Psoas muscle (tissue), 8 donors: ENCODE data around the gene ATOH8. TPM values are rescaled to one million over a fixed set of nuclear protein-coding genes. Genes with fewer than 3 reads are reported as not detected.

Experiments used
- ATAC-seq, 4 donors: fragments of 200-7000 bp; cut with Tn5 transposase; one replicate each; pipeline ENCODE4 v1.9.1; 2020; ENCODE audit warnings: moderate library complexity in 3 of 4, mild to moderate bottlenecking in 2 of 4
- DNase-seq, 2 donors: peaks; one replicate each; pipeline ENCODE4 v3.0.0-alpha.2; 2020
- H3K27ac ChIP-seq: fragments of 200-600 bp; one replicate; pipeline ENCODE4 v1.8.0; 2022
- H3K27me3 ChIP-seq, 3 donors: fragments of 200-600 bp in 1 of 3; one replicate each; pipeline versions ENCODE4 v1.6.1 to v1.8.0; 2013 to 2022; ENCODE audit warnings: low read length in 2 of 3, mild to moderate bottlenecking in 2 of 3, moderate library complexity in 1 of 3; ENCODE audit not compliant: insufficient read depth in 3 of 3
- H3K36me3 ChIP-seq, 2 donors: fragments of 200-600 bp in 1 of 2; one replicate each; pipeline versions ENCODE4 v1.6.1 to v1.8.0; 2013 to 2022; ENCODE audit warnings: low read depth in 1 of 2, mild to moderate bottlenecking in 1 of 2, moderate library complexity in 1 of 2; ENCODE audit not compliant: insufficient read depth in 1 of 2
- H3K4me1 ChIP-seq: fragments of 200-600 bp; one replicate; pipeline ENCODE4 v1.8.0; 2022
- H3K4me3 ChIP-seq: fragments of 200-600 bp; one replicate; pipeline ENCODE4 v1.8.0; 2022; ENCODE audit warnings: mild to moderate bottlenecking
- H3K9me3 ChIP-seq: fragments of 200-600 bp; one replicate; pipeline ENCODE4 v1.8.0; 2022
- WGBS, 3 donors: extraction: QIAGEN DNeasy Blood & Tissue Kit; methylation state at CpG; one replicate each; pipeline versions ENCODE4 v1.1.6 to v1.1.7; 2013; 5-methylcytosine and 5-hydroxymethylcytosine counted together
- intact Hi-C, 2 donors: fragments of 100-400 bp; cut with DNase I; formaldehyde crosslinking; loops; one replicate each; pipeline versions ENCODE4 v1.11.0 to v1.14.2; 2022
- polyA plus RNA-seq, 3 donors: library from polyadenylated mRNA; stranded (reverse); fragments of 200-250 nt; gene quantifications; one replicate each; pipeline ENCODE4 v1.2.3, GENCODE V29; 2013
- total RNA-seq, 4 donors: library from RNA; stranded (reverse); fragmentation: NEBNext Ultra II Directional in 2 of 4; extraction: Animal tissue kit (Norgen Biotek cat#: 25700) in 2 of 4; gene quantifications; one replicate each; pipeline versions ENCODE4 v1.2.1 to v1.2.4, GENCODE V29; 2021 to 2023
- TF ChIP-seq, protein P1 (sequence below): fragments of 200-600 bp; IDR thresholded peaks from one replicate; pipeline ENCODE4 v1.8.0; 2022; ENCODE audit warnings: antibody characterized with exemption
- donor health status: healthy with polysubstance abuse.
- donor health status: DM: no; HTN: no; CAD: no; lungs with moderate emphysema.
- donor health status: Bipolar disorder and iron deficiency.
- donor health status: healthy.
- donor health status: DM: yes; HTN: yes; CAD: no.
- donor health status: DM: no; HTN: no; CAD: no.
- donor health status: DM: no; HTN: no; CAD: no.
- donor health status: DM: yes; HTN: yes; CAD: no.

ATOH8 gene
- total and polyA plus RNA-seq, 7 donors: 22.0 to 82.1 (median 59.4) TPM

- TF ChIP-seq, protein P1, sequence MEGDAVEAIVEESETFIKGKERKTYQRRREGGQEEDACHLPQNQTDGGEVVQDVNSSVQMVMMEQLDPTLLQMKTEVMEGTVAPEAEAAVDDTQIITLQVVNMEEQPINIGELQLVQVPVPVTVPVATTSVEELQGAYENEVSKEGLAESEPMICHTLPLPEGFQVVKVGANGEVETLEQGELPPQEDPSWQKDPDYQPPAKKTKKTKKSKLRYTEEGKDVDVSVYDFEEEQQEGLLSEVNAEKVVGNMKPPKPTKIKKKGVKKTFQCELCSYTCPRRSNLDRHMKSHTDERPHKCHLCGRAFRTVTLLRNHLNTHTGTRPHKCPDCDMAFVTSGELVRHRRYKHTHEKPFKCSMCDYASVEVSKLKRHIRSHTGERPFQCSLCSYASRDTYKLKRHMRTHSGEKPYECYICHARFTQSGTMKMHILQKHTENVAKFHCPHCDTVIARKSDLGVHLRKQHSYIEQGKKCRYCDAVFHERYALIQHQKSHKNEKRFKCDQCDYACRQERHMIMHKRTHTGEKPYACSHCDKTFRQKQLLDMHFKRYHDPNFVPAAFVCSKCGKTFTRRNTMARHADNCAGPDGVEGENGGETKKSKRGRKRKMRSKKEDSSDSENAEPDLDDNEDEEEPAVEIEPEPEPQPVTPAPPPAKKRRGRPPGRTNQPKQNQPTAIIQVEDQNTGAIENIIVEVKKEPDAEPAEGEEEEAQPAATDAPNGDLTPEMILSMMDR: no peak
- H3K27ac ChIP-seq: peak overlapping the region; percentile 38
- DNase-seq (no peak), ATAC-seq (no peak)
- intact Hi-C loops: loop anchor here in 1 of 2 donors (5.0 kb wide), 1 partner anchor 44 kb away; the partner anchor contains the start of gene ATOH8
- H3K9me3 ChIP-seq: peaks cover 3% of the 10 kb centered on the region
- no peaks in the 10 kb centered on the region for H3K27me3 ChIP-seq
- H3K36me3 ChIP-seq: no peaks in the 10 kb centered on the region
- H3K4me3 ChIP-seq: no peak overlapping the region
- WGBS, 3 donors: 47 to 71% (median 53%) methylated on average over 6 of the region's 6 CpGs
- peaks cover 42% of the 10 kb centered on the region for H3K4me1 ChIP-seq
Measured at GRCh38 chr2:85796046-85796340, 42.2 kb downstream of the ATOH8 start.

GRCh38 chr2:85796341-85797262, 42.8 kb downstream of the ATOH8 start:
- ATAC-seq (peak; percentile 17 to 39 (median 22)), DNase-seq (peak in 1 of 2 donors; percentile 63)
- Histone ChIP-seq H3K27me3 (no peaks in the 10 kb centered on the region), H3K9me3 (peaks cover 5% of the 10 kb centered on the region), H3K4me3 (no peak overlapping the region), H3K27ac (peak overlapping the region; percentile 38), H3K36me3 (no peaks in the 10 kb centered on the region), H3K4me1 (peaks cover 41% of the 10 kb centered on the region)
- WGBS, 3 donors: 36 to 53% (median 45%) methylated on average over 22 of the region's 22 CpGs
- TF ChIP-seq, protein P1: no peak
- intact Hi-C loops: loop anchor here in 1 of 2 donors (5.0 kb wide), 1 partner anchor 44 kb away; the partner anchor contains the start of gene ATOH8

DNA sequence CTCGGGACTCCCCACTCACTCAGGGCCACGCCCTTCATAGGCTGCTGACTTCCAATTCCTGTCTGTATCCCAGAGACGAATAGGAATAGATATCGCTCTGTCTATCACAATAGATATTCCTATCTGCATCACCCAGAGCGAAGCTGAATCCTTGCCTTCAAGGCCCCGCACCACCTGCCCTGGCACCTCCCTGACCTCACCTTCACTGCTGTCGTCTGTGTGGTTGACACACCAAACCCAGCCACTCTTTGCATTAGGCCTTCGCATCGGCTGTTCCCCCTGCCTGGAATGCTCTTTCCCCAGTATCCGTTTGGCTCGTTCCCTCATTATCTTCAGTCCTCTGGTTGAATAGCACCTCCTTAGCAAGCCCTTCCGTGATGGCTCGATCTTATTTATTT, 43.5 kb downstream of the ATOH8 start:
- H3K27ac ChIP-seq: no peak overlapping the region
- H3K4me3 ChIP-seq: no peak overlapping the region
- H3K9me3 ChIP-seq: peaks cover 5% of the 10 kb centered on the region
- H3K27me3 ChIP-seq: no peaks in the 10 kb centered on the region
- intact Hi-C loops: loop anchor here in 1 of 2 donors (5.0 kb wide), 1 partner anchor 45 kb away; the partner anchor contains the start of gene ATOH8
- no peaks in the 10 kb centered on the region for H3K36me3 ChIP-seq
- ATAC-seq (no peak), DNase-seq (no peak)
- WGBS, 3 donors: 88 to 94% (median 90%) methylated on average over 13 of the region's 13 CpGs
- TF ChIP-seq, protein P1: no peak
- H3K4me1 ChIP-seq: peaks cover 34% of the 10 kb centered on the region

DNA sequence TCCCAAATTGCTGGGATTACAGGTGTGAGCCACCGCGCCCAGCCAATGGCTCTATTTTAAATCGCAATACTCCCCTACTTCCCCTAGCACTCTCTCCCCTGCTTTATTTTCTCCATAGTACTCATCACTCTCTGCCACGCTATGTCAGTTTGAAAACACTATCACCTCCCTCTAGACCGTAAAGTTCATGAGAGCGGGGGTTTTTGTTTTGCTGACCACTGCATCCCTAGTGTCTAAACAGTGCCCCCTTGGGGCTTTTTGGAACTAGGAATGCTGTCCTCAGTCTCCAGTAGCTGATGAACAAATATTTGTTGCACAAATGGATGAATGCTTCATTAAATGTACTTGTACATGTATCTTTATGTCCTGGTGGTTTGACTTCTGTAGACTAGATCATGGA, 44.1 kb downstream of the ATOH8 start:
- Histone ChIP-seq H3K4me3 (no peak overlapping the region), H3K27me3 (no peaks in the 10 kb centered on the region), H3K4me1 (peaks cover 33% of the 10 kb centered on the region), H3K27ac (no peak overlapping the region), H3K36me3 (no peaks in the 10 kb centered on the region), H3K9me3 (peaks cover 5% of the 10 kb centered on the region)
- TF ChIP-seq, protein P1: peak; percentile 46
- no peak for DNase-seq
- 66 to 72% (median 70%) methylated on average over 6 of the region's 6 CpGs for WGBS, 3 donors
- intact Hi-C loops: loop anchor here in 1 of 2 donors (5.0 kb wide), 1 partner anchor 46 kb away; the partner anchor contains the start of gene ATOH8
- ATAC-seq: peak in 3 of 4 donors; percentile 36 to 57 (median 57)
